Fibroblast of gingiva (primary cell): Measurements from ENCODE around the gene PPCDC.

ENCODE experiments used
- DNase-seq: peaks from one replicate; pipeline ENCODE4 v3.0.0-alpha.2; 2011; ENCODE audit warnings: low read depth

PPCDC gene

GRCh38 chr15:75016431-75016830 lies 7.0 kb upstream of the PPCDC start:
- no peak for DNase-seq

DNA sequence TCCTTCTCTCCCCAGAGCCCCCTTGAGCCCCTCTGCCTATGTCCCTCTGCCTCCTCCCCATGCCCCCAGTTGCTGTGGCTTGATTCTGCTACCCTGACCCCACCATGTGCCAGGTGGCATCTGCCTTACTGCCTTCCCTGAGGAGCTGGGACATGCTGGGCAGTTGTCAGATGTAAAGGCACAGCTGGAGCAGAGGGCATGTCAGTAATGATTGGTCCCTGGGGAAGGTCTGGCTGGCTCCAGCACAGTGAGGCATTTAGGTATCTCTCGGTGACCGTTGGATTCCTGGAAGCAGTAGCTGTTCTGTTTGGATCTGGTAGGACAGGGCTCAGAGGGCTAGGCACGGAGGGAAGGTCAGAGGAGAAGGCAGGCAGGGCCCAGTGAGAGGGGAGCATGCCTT lies 3.5 kb upstream of the PPCDC start:
- no peak for DNase-seq

- no peak for DNase-seq
These were observed 2.0 kb upstream of the PPCDC start for GRCh38 chr15:75021341-75021740.

DNA sequence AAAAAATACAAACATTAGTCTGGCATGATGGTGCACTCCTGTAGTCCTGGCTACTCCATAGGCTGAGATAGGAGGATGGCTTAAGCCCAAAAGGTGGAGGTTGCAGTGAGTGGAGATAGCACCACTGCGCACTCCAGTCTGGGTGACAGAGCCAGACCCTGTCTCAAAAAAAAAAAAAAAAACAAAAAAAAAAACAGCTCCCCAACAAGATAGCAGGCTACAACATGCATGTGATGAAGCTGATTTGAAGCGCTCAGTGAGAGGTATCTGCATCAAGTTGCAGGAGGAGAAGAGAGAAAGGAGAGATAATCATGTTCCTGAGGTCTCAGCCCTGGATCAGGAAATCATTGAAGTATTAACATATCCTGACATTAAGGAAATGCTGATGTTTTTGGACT lies 608 bp upstream of the PPCDC start:
- DNase-seq, result no peak

- DNase-seq, result peak; percentile 28
These were observed 664 bp downstream of the PPCDC start for GRCh38 chr15:75023872-75024636.

- DNase-seq, result no peak
These were observed 1.7 kb downstream of the PPCDC start for GRCh38 chr15:75025107-75025506.

DNA sequence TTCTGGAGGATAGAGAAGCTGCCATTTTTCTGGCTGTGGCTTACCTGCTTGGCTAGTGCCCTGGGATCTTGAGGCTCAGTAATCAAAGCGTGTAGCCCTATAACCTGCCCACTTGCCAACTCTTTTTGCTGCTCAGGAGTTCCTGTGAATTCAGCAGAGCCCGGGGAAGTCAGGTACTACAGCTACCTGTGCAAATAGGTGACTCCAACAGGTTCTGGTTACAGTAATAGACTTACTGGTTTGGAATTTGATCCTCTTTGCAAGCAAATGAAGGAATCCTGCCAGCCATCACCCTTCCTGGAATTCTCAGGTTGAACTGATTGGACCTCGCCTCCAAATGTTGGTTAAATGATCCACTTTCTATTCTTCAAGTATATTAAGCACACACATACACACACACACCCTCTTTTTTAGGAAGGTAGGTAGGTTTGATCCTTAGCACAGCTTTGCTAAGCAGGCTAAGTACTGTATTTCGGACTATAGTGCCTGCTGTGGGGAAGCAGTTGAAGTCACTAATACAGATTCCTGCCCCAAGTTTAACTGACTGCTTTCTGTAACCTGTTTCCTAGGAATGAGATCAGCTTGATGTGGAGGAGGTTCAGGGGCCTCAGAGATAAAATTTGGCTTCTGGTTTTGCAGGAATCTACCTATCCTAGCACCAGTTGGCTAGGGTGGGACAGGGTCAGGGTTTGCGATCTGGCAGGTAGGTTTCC lies 2.3 kb downstream of the PPCDC start:
- no peak for DNase-seq

DNA sequence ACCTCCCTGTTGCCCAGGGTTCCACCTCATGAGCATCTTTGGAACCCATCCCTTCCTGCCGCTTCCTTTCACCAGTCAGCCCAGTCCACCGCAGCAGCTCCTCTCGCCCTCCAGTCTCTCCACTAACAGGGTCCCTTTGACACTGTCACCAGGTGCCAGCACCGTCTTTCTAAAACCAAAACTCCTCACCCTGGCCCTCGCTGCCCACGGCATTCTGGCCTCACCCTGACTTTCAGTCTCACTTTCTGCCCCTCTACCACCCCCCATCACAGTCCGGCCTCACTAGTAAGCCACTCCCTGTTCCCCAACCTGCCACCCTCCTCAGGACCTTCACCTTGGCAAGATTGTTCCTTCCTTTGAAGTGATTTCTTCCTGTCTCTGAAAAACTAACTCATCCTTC lies 4.2 kb downstream of the PPCDC start:
- no peak for DNase-seq

- no peak for DNase-seq
These were observed 5.6 kb downstream of the PPCDC start for GRCh38 chr15:75028991-75029377.

GRCh38 chr15:75029378-75030022 lies 6.1 kb downstream of the PPCDC start:
- peak; percentile 91 for DNase-seq

DNA sequence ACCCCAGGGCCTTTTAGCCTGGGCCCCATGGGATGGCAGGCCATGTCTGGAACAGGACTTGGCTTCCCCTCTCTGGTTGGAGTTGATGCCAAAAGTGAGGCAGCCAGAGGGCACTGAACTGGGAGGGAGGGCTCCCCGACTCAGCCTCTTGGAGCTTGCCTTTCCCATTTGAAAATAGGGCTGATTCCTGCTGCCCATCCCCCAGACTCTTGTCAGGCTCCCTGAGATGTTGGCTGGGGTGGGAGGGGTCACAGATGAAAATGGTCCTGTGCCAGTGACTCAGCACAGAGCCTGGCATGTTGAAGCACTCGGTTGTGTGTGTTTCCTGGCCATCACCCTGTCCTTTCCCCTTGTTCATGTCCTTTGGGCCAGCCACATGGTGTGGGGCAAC lies 6.6 kb downstream of the PPCDC start:
- DNase-seq, result peak; percentile 57

DNA sequence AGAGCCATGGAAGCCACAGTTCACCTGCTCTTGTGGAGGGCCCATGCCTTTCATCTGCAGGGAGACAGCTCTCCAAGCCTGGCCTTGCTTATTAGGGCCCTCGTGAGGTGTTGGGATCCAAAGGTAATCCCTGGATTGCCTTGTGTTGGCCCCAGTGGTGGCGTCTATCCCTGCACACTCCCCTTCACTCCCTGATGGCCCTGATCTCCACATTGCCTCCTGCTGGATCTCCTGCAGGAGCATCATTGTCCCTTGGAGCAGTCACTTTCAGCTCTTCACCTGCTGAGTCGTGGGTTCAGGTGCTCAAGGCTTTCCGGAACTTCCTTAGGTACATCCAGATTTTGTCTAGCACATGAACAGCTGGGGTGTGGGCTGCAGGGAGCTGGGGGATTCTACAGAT lies 7.0 kb downstream of the PPCDC start:
- no peak for DNase-seq

DNA sequence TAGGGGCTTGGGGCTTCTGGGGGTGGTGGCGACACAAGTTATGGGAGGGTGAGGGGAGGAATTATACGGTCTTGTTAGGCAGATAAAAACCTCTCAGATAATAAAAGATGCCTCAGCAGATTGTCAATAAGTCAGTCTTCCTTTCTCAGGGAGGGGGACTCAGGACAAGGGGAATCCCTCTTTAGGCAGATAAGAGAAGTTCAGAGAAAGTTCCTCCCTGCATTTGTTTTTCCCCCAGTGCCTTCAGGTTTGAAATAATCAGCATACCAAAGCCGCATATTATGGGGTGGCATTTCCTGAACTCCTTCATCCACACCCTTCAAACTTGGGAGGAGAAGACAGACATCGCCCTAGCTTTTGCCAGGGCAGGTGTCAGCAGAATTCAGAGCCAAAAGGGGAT lies 8.5 kb downstream of the PPCDC start:
- DNase-seq, result no peak

GRCh38 chr15:75032395-75032794 lies 9.0 kb downstream of the PPCDC start:
- DNase-seq, result no peak

GRCh38 chr15:75033809-75034208 lies 10.4 kb downstream of the PPCDC start:
- DNase-seq, result no peak

DNA sequence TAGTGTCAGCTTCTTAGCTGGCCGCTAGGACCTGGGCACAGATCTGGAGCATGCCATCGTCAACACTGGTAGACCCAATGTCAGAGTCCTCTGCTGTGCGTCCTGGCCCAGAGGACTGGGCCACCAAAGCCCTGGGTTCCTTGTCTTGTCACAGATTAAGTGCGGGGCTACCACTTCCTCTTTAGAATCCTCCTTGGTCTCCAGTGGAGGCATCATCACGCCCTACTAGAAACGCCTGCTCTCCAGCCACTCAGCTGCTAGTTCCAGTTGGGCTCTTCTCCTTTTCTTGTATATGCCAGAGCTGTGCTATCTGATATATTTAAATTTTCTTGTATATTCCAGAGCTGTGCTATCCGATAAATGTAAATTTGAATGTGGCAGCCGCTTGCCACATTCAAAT lies 11.2 kb downstream of the PPCDC start:
- no peak for DNase-seq

- DNase-seq, result no peak
These were observed 12.8 kb downstream of the PPCDC start for GRCh38 chr15:75036212-75036616.

GRCh38 chr15:75037685-75038084 lies 14.3 kb downstream of the PPCDC start:
- DNase-seq, result no peak

- DNase-seq, result no peak
These were observed 14.8 kb downstream of the PPCDC start for GRCh38 chr15:75038231-75038630.

DNA sequence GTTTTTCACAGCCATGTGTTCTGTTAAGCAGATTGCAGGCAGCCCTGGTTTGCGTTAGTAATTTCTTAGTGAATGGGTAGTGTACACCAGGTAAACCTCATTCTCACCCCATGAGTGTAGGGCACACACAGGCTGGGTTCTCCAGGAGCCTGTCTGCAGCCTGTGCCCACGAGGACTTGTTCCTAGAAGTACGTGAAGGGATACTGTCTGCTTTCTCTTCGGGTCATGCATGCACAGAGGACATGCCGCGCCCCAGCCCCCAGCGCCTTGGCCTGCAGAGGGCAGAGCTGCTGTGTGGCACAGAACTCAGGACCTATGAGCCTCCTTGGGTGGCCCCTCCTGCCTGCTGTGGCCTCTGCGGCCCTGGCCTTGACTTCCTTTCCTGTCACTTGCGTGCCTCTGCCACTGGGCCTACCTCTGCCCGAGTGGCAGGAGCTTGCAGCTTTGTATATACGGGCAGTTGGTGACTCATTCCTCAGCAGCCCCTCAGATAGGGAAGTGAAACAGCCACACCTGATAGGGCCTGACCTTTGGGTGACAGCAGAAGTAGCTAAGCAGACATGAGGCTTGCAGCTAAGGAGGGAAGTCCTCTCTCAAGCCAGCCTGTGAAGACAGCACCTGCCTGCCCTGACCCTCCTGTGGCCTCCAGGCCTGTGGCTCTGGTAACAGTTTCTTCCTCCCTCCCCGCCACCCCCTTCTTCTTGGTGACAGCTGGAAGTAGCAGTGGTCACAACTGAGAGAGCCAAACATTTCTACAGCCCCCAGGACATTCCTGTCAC lies 19.5 kb downstream of the PPCDC start:
- DNase-seq, result peak; percentile 35

- DNase-seq, result peak; percentile 99
These were observed 20.3 kb downstream of the PPCDC start for GRCh38 chr15:75043509-75044257.
